SK-N-SH treated with all-trans-retinoic acid at 6 μM for 48 hours (cell line): ENCODE results near the gene MST1.

ENCODE experiments used
- ATAC-seq: fragments of 200-7000 bp; cut with Tn5 transposase; 3 replicates; pipeline ENCODE4 v1.9.1; 2020; ENCODE audit warnings: mild to moderate bottlenecking, moderate library complexity
- ARNTL ChIP-seq: fragments of 450-650 bp; formaldehyde crosslinking; IDR thresholded peaks from 2 replicates; pipeline ENCODE4 v1.5.0; 2020; ENCODE audit warnings: low read depth, mild to moderate bottlenecking, moderate library complexity, borderline replicate concordance
- BACH2 ChIP-seq: fragments of 250-450 bp; sonication (Bioruptor Pico); IDR thresholded peaks from 2 replicates; pipeline ENCODE4 v1.9.0; 2021; ENCODE audit warnings: mild to moderate bottlenecking, borderline replicate concordance
- CREB5 ChIP-seq: fragments of 250-450 bp; sonication (Bioruptor Pico); IDR thresholded peaks from 2 replicates; pipeline ENCODE4 v1.5.1; 2020; ENCODE audit warnings: low read depth, mild to moderate bottlenecking, moderate library complexity
- CSDC2 ChIP-seq: fragments of 250-450 bp; sonication (Bioruptor Pico); IDR thresholded peaks from 2 replicates; pipeline ENCODE4 v1.5.0; 2020; ENCODE audit warnings: mild to moderate bottlenecking, moderate library complexity
- CSRNP3 ChIP-seq: fragments of 250-450 bp; sonication (Bioruptor Pico); IDR thresholded peaks from 2 replicates; pipeline ENCODE4 v1.5.1; 2021; ENCODE audit warnings: mild to moderate bottlenecking, moderate library complexity
- ESRRG ChIP-seq: fragments of 250-450 bp; sonication (Bioruptor Pico); IDR thresholded peaks from 2 replicates; pipeline ENCODE4 v1.6.1; 2021; ENCODE audit warnings: mild to moderate bottlenecking
- GLIS3 ChIP-seq: fragments of 250-450 bp; sonication (Bioruptor Pico); IDR thresholded peaks from 2 replicates; pipeline ENCODE4 v1.5.0; 2020; ENCODE audit warnings: mild to moderate bottlenecking, moderate library complexity
- ISL1 ChIP-seq: fragments of 250-450 bp; sonication (Bioruptor Pico); IDR thresholded peaks from 2 replicates; pipeline ENCODE4 v2.1.2; 2022; ENCODE audit warnings: mild to moderate bottlenecking, moderate library complexity
- OSR1 ChIP-seq: fragments of 250-450 bp; sonication (Bioruptor Pico); IDR thresholded peaks from 2 replicates; pipeline ENCODE4 v1.8.0; 2022; ENCODE audit warnings: moderate library complexity, mild to moderate bottlenecking, inconsistent platforms
- PATZ1 ChIP-seq: fragments of 250-450 bp; sonication (Bioruptor Pico); IDR thresholded peaks from 2 replicates; pipeline ENCODE4 v1.8.0; 2020; ENCODE audit warnings: mild to moderate bottlenecking, moderate library complexity, borderline replicate concordance
- POU6F1 ChIP-seq: fragments of 250-450 bp; sonication (Bioruptor Pico); IDR thresholded peaks from 2 replicates; pipeline ENCODE4 v1.8.0; 2021; ENCODE audit warnings: low read depth, mild to moderate bottlenecking, moderate library complexity, borderline replicate concordance
- SNAI2 ChIP-seq: fragments of 250-450 bp; sonication (Bioruptor Pico); IDR thresholded peaks from 2 replicates; pipeline ENCODE4 v1.5.0; 2020; ENCODE audit warnings: mild to moderate bottlenecking, moderate library complexity
- TOX ChIP-seq: fragments of 250-450 bp; sonication (Bioruptor Pico); IDR thresholded peaks from 2 replicates; pipeline ENCODE4 v1.8.0; 2021; ENCODE audit warnings: mild to moderate bottlenecking, moderate library complexity, borderline replicate concordance
- TSHZ2 ChIP-seq: fragments of 250-450 bp; sonication (Bioruptor Pico); IDR thresholded peaks from 2 replicates; pipeline ENCODE4 v1.5.0; 2020; ENCODE audit warnings: mild to moderate bottlenecking, moderate library complexity
- ZFP3 ChIP-seq: fragments of 250-450 bp; sonication (Bioruptor Pico); IDR thresholded peaks from 2 replicates; pipeline ENCODE4 v1.5.0; 2020; ENCODE audit warnings: mild to moderate bottlenecking, moderate library complexity
- ZFP30 ChIP-seq: fragments of 450-650 bp; formaldehyde crosslinking; IDR thresholded peaks from 2 replicates; pipeline ENCODE4 v1.5.0; 2022; ENCODE audit warnings: mild to moderate bottlenecking, moderate library complexity
- ZNF565 ChIP-seq: fragments of 450-650 bp; formaldehyde crosslinking; conservative IDR thresholded peaks from 2 replicates; pipeline ENCODE4 v1.5.0; 2020; ENCODE audit warnings: low read depth, mild to moderate bottlenecking, moderate library complexity
- ZNF70 ChIP-seq: fragments of 450-650 bp; formaldehyde crosslinking; IDR thresholded peaks from 2 replicates; pipeline ENCODE4 v1.5.0; 2020; ENCODE audit warnings: mild to moderate bottlenecking, moderate library complexity
- ZNF8 ChIP-seq: fragments of 450-650 bp; formaldehyde crosslinking; IDR thresholded peaks from 2 replicates; pipeline ENCODE4 v1.5.0; 2020; ENCODE audit warnings: mild to moderate bottlenecking, moderate library complexity

MST1 gene

GRCh38 chr3:49669352-49669751, 19.9 kb downstream of the MST1 start (continued):
- TF ChIP-seq PATZ1 (CRISPR knock-in tag), result no peak
- TF ChIP-seq GLIS3 (CRISPR knock-in tag), result no peak

GRCh38 chr3:49668861-49669260, 20.4 kb downstream of the MST1 start:
- ATAC-seq, result no peak

GRCh38 chr3:49668414-49668797, 20.9 kb downstream of the MST1 start:
- no peak for ATAC-seq
- TF ChIP-seq ZNF70 (CRISPR knock-in tag), result no peak
- TF ChIP-seq, all 23 proteins: peak for 0

More at GRCh38 chr3:49668861-49669260, 20.4 kb downstream of the MST1 start:
- no peak for TF ChIP-seq GLIS3 (CRISPR knock-in tag)
- TF ChIP-seq CREB5 (CRISPR knock-in tag), result no peak
- TF ChIP-seq ISL1 (CRISPR knock-in tag), result no peak
- no peak for TF ChIP-seq ARNTL
- TF ChIP-seq POU6F1 (CRISPR knock-in tag), result no peak
- TF ChIP-seq ESRRG (CRISPR knock-in tag), result no peak
- TF ChIP-seq ZNF70 (CRISPR knock-in tag), result no peak
- no peak for TF ChIP-seq CSDC2 (CRISPR knock-in tag)
- TF ChIP-seq SNAI2 (CRISPR knock-in tag), result no peak
- no peak for TF ChIP-seq BACH2
- no peak for TF ChIP-seq ZNF8
- no peak for TF ChIP-seq ZFP30 (CRISPR knock-in tag)
- TF ChIP-seq OSR1 (CRISPR knock-in tag), result no peak
- no peak for TF ChIP-seq TOX (CRISPR knock-in tag)
- no peak for TF ChIP-seq PATZ1 (CRISPR knock-in tag)
- TF ChIP-seq, all 23 proteins: peak for 0

GRCh38 chr3:49667701-49668413, 21.4 kb downstream of the MST1 start:
- no peak for TF ChIP-seq OSR1 (CRISPR knock-in tag)
- TF ChIP-seq CSDC2 (CRISPR knock-in tag), result no peak
- TF ChIP-seq ZNF565 (CRISPR knock-in tag), result no peak
- no peak for TF ChIP-seq PATZ1 (CRISPR knock-in tag)
- TF ChIP-seq CSRNP3 (CRISPR knock-in tag), result no peak
- TF ChIP-seq BACH2, result no peak
- TF ChIP-seq ZNF8, result no peak
- TF ChIP-seq SNAI2 (CRISPR knock-in tag), result no peak
- TF ChIP-seq TSHZ2 (CRISPR knock-in tag), result no peak
- TF ChIP-seq ZFP3 (CRISPR knock-in tag), result no peak
- no peak for ATAC-seq
